SU-DHL-6 (cell line): Measurements from ENCODE around the gene ZNF726.

Experiments used
- H2AFZ ChIP-seq: fragments of 200-600 bp; sonication (generic); 2 replicates; pipeline ENCODE4 v1.6.1; 2014; ENCODE audit warnings: low read depth, mild to moderate bottlenecking, moderate library complexity, mixed read lengths, antibody characterized with exemption, low read length; ENCODE audit not compliant: severe bottlenecking
- H3F3A ChIP-seq: fragments of 200-600 bp; shearing (Covaris generic); 2 replicates; pipeline ENCODE4 v1.6.0; 2016; ENCODE audit warnings: antibody characterized with exemption, mild to moderate bottlenecking; ENCODE audit not compliant: insufficient read depth
- H3K27ac ChIP-seq: fragments of 200-600 bp; sonication (generic); 2 replicates; pipeline ENCODE4 v1.5.1; 2016; ENCODE audit warnings: low read depth, mild to moderate bottlenecking, low read length, moderate library complexity, mixed read lengths
- H3K27me3 ChIP-seq: fragments of 200-600 bp; sonication (generic), shearing (Covaris generic); 2 replicates; pipeline ENCODE4 v1.6.0; 2014; ENCODE audit warnings: mild to moderate bottlenecking, low read length
- H3K36me3 ChIP-seq: fragments of 200-600 bp; sonication (generic); 2 replicates; pipeline ENCODE4 v1.6.1; 2014; ENCODE audit warnings: mild to moderate bottlenecking, low read length, mixed read lengths
- H3K4me2 ChIP-seq: fragments of 300-600, 200-600 bp; shearing (Covaris generic), sonication (generic); 2 replicates; pipeline ENCODE4 v1.6.0; 2014; ENCODE audit warnings: low read length, low read depth, mild to moderate bottlenecking; ENCODE audit not compliant: poor library complexity, severe bottlenecking
- H3K4me3 ChIP-seq: fragments of 200-600 bp; sonication (generic); 2 replicates; pipeline ENCODE4 v1.5.1; 2014; ENCODE audit warnings: antibody characterized with exemption, low read length, mild to moderate bottlenecking, mixed read lengths; ENCODE audit not compliant: insufficient read depth, poor library complexity, severe bottlenecking
- H3K79me2 ChIP-seq: fragments of 200-600 bp; sonication (generic); 2 replicates; pipeline ENCODE4 v1.6.1; 2014; ENCODE audit warnings: mild to moderate bottlenecking, low read length, moderate library complexity; ENCODE audit not compliant: insufficient read depth
- H3K9ac ChIP-seq: fragments of 200-600 bp; sonication (generic); 2 replicates; pipeline ENCODE4 v1.7.0; 2014; ENCODE audit warnings: mild to moderate bottlenecking, low read length
- H3K9me2 ChIP-seq: fragments of 200-600 bp; sonication (generic); replicated peaks from 2 replicates; pipeline ENCODE4 v1.6.1; 2014; ENCODE audit warnings: low read length; ENCODE audit not compliant: insufficient read depth
- H3K9me3 ChIP-seq: fragments of 200-600 bp; sonication (generic); 2 replicates; pipeline ENCODE4 v1.6.1; 2014; ENCODE audit warnings: low read length, mixed read lengths; ENCODE audit not compliant: insufficient read depth
- H4K20me1 ChIP-seq: fragments of 200-600 bp; sonication (generic); 2 replicates; pipeline ENCODE4 v1.6.1; 2014; ENCODE audit warnings: low read depth, mild to moderate bottlenecking, antibody characterized with exemption, low read length, moderate library complexity, mixed read lengths
- CTCF ChIP-seq: fragments of 200-600 bp; sonication (generic); IDR thresholded peaks from one replicate; pipeline ENCODE4 v1.5.1; 2017; ENCODE audit warnings: antibody characterized with exemption, mild to moderate bottlenecking, low read length, moderate library complexity; ENCODE audit not compliant: insufficient read depth, poor library complexity, severe bottlenecking
- EZH2phosphoT487 ChIP-seq: fragments of 200-600 bp; sonication (generic), shearing (Covaris generic); conservative IDR thresholded peaks from 2 replicates; pipeline ENCODE4 v1.6.1; 2018; ENCODE audit warnings: mild to moderate bottlenecking, antibody characterized with exemption, low read length, moderate library complexity, mixed read lengths

Gene ZNF726

GRCh38 chr19:23906835-23907234 lies 7.9 kb upstream of the ZNF726 start:
- no peak overlapping the region for H3K9ac ChIP-seq
- TF ChIP-seq CTCF (no peak), EZH2phosphoT487 (no peak)
- no peaks in the 10 kb centered on the region for H3K27me3 ChIP-seq
- no peaks in the 10 kb centered on the region for H3F3A ChIP-seq
- H3K4me2 ChIP-seq: no peak overlapping the region
- H3K9me3 ChIP-seq: peaks cover 18% of the 10 kb centered on the region; the same call in 1 of the 2 replicates
- no peaks in the 10 kb centered on the region for H4K20me1 ChIP-seq
- no peaks in the 10 kb centered on the region for H3K79me2 ChIP-seq
- no peak overlapping the region for H2AFZ ChIP-seq
- H3K27ac ChIP-seq: no peak overlapping the region
- no peaks in the 10 kb centered on the region for H3K9me2 ChIP-seq
- no peaks in the 10 kb centered on the region for H3K36me3 ChIP-seq
- no peak overlapping the region for H3K4me3 ChIP-seq

GRCh38 chr19:23908165-23908564 lies 6.5 kb upstream of the ZNF726 start:
- H3F3A ChIP-seq: no peaks in the 10 kb centered on the region
- no peak overlapping the region for H2AFZ ChIP-seq
- no peaks in the 10 kb centered on the region for H3K36me3 ChIP-seq
- no peaks in the 10 kb centered on the region for H3K27me3 ChIP-seq
- no peak overlapping the region for H3K9ac ChIP-seq
- H3K79me2 ChIP-seq: no peaks in the 10 kb centered on the region
- no peak overlapping the region for H3K4me2 ChIP-seq
- peaks cover 18% of the 10 kb centered on the region; the same call in 1 of the 2 replicates for H3K9me3 ChIP-seq
- no peaks in the 10 kb centered on the region for H3K9me2 ChIP-seq
- H4K20me1 ChIP-seq: no peaks in the 10 kb centered on the region
- TF ChIP-seq EZH2phosphoT487 (no peak), CTCF (no peak)
- H3K4me3 ChIP-seq: no peak overlapping the region
- H3K27ac ChIP-seq: no peak overlapping the region

- H3K79me2 ChIP-seq: no peaks in the 10 kb centered on the region
- H3K9me2 ChIP-seq: no peaks in the 10 kb centered on the region
- no peaks in the 10 kb centered on the region for H4K20me1 ChIP-seq
- no peak for TF ChIP-seq EZH2phosphoT487
- TF ChIP-seq CTCF: no peak
- H3K9ac ChIP-seq: no peak overlapping the region
- no peaks in the 10 kb centered on the region for H3F3A ChIP-seq
- H3K4me3 ChIP-seq: no peak overlapping the region
- H3K27ac ChIP-seq: no peak overlapping the region
- H3K27me3 ChIP-seq: no peaks in the 10 kb centered on the region
- no peak overlapping the region for H2AFZ ChIP-seq
- H3K9me3 ChIP-seq: peaks cover 18% of the 10 kb centered on the region; the same call in 1 of the 2 replicates
- H3K36me3 ChIP-seq: no peaks in the 10 kb centered on the region
- H3K4me2 ChIP-seq: no peak overlapping the region
Observed at GRCh38 chr19:23909222-23909621, 5.5 kb upstream of the ZNF726 start.
